Activated T-helper 1 cell treated with anti-CD3 and anti-CD28 coated beads, Interleukin-2, amount 50 U/mL, for 16 hours (primary cell): ENCODE data around the gene ITCH.
"Not testable (repeated sequence)": the region's sequence is repeated elsewhere in the genome, so short reads cannot be mapped to it uniquely, and the experiment has no call there.

ENCODE experiments used
- DNase-seq, 2 donors: peaks; one replicate each; pipeline ENCODE4 v3.0.0-alpha.2; 2020; ENCODE audit warnings: low read depth in 1 of 2, low spot score in 1 of 2

Gene ITCH

GRCh38 chr20:34412453-34412852, 49.4 kb downstream of the ITCH start:
- no peak for DNase-seq

DNA sequence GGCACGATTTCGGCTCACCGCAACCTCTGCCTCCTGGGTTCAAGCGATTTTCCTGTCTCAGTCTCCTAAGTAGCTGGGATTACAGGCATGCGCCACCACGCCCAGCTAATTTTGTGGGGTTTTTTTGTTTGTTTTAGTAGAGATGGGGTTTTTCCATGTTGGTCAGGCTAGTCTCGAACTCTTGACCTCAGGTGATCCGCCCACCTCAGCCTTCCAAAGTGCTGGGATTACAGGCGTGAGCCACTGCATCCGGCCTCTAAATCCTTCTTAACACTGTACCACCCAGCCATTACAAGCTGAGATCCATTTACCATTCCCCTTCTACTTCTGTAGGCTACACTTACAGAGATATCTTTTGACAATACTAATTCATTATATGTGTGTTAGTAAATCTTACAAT, 51.5 kb downstream of the ITCH start:
- not testable (repeated sequence) for DNase-seq

DNA sequence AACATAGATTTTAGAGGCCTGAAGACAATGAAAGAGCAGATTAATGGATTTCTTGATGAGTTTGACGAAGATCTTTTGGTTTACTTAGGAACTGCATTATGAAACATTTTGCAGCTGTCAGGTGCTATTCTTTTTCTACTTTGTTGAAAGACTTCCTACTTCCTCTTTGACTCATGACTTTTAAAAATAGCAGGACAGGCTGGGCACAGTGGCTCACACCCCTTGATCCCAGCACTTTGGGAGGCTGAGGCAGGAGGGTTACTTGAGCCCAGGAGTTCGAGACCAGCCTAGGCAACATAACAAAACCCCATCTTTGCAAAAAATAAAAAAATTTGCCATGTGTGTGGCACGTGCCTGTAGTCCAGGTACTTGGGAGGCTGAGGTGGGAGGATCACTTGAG, 52.0 kb downstream of the ITCH start:
- DNase-seq, result no peak

- no peak for DNase-seq
These were observed 57.1 kb downstream of the ITCH start for GRCh38 chr20:34420146-34420545.

DNA sequence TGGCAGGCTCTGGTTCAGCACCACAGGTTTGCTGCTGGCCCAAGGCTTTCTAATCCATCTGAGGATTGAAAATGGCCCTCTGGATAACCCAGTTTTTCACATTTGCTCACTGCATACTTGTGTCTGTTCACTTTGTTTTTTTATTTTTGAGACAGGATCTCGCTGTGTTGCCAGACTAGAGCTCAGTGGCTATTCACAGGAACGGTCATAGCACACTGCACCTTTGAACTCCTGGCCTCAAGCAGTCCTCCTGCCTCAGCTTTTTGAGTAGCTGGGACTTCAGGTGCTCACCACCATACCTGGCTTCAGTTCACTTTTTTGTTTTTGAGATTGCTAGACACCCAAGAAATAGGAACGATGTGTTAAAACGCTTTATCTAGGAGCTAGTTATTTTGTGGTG, 57.9 kb downstream of the ITCH start:
- no peak for DNase-seq

- DNase-seq, result no peak
These were observed 58.8 kb downstream of the ITCH start for GRCh38 chr20:34421766-34422466.

DNA sequence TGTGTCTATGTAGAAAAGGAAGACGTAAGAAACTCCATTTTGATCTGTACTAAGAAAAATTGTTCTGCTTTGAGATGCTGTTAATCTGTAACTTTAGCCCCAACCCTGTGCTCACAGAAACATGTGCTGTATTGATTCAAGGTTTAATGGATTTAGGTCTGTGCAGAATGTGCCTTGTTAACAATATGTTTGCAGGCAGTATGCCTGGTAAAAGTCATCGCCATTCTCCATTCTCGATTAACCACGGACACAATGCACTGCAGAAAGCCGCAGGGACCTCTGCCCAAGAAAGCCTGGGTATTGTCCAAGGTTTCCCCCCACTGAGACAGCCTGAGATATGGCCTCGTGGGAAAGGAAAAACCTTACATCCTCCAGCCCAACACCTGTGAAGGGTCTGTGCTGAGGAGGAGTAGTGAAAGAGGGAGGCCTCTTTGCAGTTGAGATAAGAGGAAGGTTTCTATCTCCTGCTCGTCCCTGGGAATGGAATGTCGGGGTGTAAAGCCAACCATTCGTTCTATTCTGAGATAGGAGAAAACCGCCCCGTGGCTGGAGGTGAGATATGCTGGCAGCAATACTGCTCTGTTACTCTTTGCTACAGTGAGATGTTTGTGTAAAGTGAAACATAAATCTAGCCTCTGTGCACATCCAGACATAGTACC, 62.1 kb downstream of the ITCH start:
- not testable (repeated sequence) for DNase-seq

- no peak for DNase-seq
These were observed 63.0 kb downstream of the ITCH start for GRCh38 chr20:34426026-34426425.

DNA sequence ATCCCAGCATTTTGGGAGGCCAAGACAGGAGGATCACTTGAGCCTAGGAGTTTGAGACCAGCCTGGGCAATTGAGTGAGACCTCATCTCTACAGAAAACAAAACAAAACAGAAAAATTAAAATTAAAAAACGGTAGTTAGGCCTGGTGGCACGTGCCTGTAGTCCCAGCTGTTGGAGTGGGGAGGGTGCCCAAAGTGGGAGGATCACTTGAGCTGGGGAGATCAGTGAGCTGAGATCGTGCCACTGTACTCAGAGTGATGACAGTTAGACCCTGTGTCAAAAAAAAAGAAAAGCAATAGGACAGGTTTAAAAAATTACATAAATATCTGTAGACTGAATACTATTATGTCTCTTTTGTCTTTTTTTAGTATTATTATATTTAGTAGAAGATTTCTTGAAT, 64.3 kb downstream of the ITCH start:
- DNase-seq, result no peak

DNA sequence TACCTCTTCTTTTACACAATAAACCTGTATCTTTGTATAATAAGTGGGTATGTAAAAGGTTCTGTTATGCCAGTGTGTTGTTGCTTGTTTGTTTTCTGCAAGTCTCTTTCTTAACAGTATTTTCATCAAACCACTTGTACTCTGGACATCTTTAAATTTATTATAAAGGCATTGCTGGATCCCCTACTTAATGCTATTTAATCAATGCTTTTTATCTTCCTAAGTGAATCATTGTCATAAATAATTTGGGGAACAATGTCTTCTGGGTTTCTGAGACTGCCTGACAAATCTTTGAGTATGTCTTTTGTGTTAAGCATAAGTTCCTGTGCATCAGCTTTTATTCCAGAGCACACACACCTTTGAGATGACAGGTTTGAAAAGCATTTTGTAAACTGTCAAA, 64.7 kb downstream of the ITCH start:
- no peak for DNase-seq

- DNase-seq, result no peak
These were observed 68.1 kb downstream of the ITCH start for GRCh38 chr20:34431168-34431567.

GRCh38 chr20:34432663-34433062, 69.6 kb downstream of the ITCH start:
- DNase-seq, result not testable (repeated sequence)

- DNase-seq, result no peak
These were observed 70.3 kb downstream of the ITCH start for GRCh38 chr20:34433391-34433790.

GRCh38 chr20:34435589-34435988, 72.5 kb downstream of the ITCH start:
- DNase-seq, result no peak

GRCh38 chr20:34437330-34437986, 74.4 kb downstream of the ITCH start:
- no peak for DNase-seq

DNA sequence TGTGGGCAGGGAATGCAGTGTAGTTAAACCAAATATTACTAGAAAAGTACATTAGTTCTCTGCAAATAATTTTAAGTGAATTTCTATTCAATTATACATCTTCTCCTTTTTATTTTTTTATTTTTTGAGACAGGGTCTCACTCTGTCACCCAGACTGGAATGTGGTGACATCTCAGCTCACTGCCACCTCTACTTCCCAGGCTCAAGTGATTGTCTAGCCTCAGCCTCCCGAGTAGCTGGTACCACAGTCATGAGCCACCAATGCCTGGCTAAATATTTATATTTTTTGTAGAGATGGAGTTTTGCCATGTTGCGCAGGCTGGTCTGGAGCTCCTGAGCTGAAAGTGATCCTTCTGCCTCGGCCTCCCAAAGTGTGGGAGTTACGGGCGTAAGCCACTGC, 76.1 kb downstream of the ITCH start:
- no peak for DNase-seq

DNA sequence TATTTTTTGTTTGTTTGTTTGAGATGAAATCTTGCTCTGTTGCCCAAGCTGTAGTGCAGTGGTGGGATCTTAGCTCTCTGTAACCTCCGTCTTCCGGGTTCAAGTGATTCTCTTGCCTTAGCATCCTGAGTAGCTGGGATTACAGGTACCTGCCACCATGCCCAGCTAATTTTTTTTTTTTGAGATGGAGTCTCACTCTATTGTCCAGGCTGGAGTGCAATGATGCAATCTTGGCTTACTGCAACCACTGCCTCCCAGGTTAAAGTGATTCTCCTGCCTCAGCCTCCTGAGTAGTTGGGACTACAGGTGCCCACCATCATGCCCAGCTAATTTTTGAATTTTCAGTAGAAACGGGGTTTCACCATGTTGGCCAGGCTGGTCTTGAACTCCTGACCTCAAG, 78.3 kb downstream of the ITCH start:
- not testable (repeated sequence) for DNase-seq

- no peak for DNase-seq
These were observed 80.5 kb downstream of the ITCH start for GRCh38 chr20:34443546-34443945.

DNA sequence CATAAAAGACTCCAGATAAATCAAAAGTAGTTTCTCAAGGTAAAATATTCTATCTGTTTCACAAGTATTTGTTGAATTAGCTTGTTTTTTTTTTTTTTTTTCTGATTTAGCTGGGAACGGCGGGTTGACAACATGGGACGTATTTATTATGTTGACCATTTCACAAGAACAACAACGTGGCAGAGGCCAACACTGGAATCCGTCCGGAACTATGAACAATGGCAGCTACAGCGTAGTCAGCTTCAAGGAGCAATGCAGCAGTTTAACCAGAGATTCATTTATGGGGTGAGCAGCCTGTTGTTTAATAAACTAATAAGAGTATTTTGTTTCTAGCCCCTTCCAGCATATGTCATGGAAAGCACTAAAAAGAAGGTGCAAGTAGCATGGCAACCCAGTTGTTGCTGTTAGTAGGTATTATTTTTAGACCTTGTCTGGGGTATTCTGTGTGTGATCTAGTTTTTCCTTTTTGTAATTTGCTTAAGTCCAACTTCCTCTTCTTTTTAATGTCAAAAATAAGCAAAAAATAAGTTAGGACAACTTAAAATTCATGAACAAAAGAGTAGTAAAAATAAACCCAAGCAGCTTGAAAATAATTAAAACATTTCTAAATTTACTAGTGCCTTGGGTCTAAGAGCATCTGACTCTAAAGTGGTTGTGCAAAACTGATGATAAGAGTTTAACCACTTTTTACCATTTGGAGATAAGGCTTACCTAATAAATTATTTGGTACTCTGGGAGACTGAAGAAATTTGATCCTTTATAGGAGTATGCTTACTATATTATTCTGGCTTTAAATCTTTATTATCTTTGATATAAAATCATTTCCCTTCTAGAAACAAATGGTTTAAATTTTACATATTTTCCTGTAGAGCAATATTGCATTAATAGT, 82.3 kb downstream of the ITCH start:
- no peak for DNase-seq

DNA sequence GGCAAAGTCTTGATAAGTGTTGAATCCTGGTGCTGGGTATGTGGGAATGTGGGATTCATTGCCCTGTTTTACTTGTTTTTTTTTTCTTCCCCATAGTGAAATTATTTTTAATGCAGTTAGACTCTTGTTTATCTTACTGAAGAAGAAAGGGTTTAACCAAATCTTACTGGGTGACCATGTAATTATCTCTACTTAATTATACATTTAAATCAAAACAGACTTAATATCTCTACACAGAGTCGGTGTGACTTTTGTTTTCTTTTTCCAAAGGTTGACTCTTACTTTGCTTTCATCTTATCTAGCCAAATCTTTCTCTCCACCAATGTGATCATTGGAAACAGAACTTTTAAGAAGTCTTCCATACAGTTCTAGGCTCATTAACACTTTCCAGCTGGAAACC, 85.4 kb downstream of the ITCH start:
- no peak for DNase-seq
